SIG-M5 treated with dmso at 0.1 percent for 504 hours (cell line): ENCODE data around the gene CHST9.
"Not testable (repeated sequence)": the region's sequence is repeated elsewhere in the genome, so short reads cannot be mapped to it uniquely, and the experiment has no call there.

Source experiments
- DNase-seq: peaks from one replicate; lab custom pipeline; 2025; ENCODE audit not compliant: unreplicated experiment; lab: John Stamatoyannopoulos, UW

The CHST9 gene

GRCh38 chr18:27185025-27185763 is at the start of gene CHST9:
Gene CHST9, minus strand, starts transcription at chr18:27185308. Its CDS starts 42,499 bp downstream, at chr18:27142809.
- DNase-seq, result no peak

- DNase-seq, result not testable (repeated sequence)
These were observed 47.2 kb upstream of the CHST9 start for GRCh38 chr18:27232355-27232754.

DNA sequence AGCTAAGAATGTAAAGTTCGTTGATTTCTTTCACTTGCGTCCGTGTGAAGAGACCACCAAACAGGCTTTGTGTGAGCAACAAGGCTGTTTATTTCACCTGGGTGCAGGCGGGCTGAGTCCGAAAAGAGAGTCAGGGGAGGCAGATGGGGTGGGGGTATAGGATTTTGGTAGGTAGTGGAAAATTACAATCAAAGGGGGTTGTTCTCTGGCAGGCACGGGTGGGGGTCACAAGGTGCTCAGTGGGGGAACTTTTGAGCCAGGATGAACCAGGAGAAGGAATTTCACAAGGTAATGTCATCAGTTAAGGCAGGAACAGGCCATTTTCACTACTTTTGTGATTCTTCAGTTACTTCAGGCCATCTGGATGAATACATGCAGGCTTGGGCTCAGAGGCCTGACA is 46.6 kb upstream of the CHST9 start:
- DNase-seq, result not testable (repeated sequence)

DNA sequence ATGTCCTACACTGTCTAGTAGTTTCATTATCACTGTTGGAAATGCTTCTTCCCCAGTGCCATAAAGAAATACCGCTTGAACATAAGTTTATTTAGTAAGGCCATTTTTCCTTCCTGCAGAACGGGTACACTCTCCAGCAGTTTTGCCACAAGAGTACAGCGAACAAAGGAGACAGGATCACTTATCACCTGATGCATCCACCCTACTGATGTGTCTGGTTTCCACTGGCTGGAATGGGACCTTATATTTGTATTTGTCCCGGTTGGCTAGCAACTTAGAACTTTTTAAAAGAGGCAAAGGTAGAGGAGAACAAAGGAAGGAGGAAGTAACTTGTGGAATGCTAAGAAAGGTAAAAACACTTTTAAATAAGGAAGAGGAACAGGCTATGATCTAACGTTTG is 46.1 kb upstream of the CHST9 start:
- DNase-seq, result not testable (repeated sequence)

GRCh38 chr18:27227721-27228120 is 42.6 kb upstream of the CHST9 start:
- no peak for DNase-seq

DNA sequence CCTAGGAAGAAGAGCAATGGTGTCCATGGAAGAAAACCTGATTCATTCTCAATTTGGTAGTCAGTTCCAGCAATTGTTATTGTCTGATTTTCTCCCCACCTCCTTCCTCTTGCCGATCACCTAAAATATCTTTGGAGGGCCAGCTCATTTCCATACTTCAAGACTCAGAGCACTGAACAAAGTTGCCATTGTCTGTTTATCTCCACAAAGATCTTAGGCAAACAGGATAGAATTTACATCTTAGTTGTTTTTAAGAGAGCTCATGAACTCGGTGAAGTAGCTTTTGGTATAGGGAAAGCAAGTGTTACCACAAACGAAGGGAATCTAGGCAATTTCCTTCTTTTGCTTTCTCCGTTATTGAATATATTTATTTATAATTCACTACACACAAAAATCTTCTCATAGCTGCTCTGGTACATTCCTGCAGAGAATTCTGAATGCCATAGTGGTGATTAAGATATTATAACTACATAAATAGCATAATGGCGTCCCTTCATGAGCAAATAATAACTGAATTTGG is 41.5 kb upstream of the CHST9 start:
- no peak for DNase-seq

- DNase-seq, result no peak
These were observed 40.9 kb upstream of the CHST9 start for GRCh38 chr18:27225947-27226481.

DNA sequence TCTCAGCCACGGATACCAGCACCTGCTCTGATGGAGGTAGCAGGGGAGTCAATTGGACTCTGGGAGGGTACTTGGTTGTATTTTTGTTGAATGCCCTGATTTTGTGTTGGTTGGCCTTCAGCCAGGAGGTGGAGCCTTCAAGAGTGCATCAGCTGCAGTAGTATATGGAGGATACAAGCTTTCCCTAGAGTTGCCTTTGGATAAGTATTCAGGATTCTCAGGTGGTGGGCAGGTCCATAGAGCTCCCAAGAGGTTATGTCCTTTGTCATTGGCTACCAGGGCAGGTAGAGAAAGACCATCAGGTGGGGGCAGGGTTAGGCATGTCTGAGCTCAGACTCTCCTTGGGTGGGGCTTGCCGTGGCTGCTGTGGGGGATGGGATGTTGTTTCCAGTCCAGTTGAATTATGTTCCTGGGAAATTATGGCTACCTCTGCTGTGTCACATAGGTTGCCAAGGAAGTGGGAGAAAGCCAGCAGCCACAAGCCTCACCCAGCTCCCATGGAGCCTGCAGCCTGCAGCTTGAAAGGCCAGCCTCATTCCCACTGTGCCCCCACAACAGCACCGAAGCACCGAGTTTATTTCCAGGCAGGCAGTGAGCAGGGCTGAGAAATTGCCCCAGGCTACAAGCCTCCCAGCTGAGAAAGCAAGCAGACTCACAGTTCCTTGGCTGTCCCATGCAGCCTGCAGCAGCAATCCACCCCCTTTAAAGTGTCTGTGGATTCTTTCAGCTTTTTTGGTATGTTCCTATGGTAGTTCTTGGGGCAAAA is 38.6 kb upstream of the CHST9 start:
- no peak for DNase-seq

DNA sequence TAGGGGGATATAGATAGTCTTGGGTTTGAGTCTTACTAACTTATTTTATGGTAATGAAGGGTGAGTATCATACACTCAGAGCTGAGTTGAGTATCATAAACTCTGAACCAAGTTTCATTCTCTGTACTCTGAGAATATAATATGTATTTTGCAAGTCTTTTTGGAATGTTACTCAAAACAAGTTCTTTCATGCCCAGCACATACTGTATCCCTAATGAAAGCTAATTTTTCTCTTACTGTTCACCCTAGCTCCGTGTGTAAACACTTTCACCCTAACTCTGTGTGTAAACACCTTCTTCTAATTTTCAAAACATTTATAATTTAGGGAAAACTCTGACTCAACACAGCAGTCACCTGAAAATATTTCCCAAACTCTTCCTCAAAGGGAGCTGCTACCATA is 29.7 kb upstream of the CHST9 start:
- no peak for DNase-seq

- no peak for DNase-seq
These were observed 28.1 kb upstream of the CHST9 start for GRCh38 chr18:27213123-27213717.

- no peak for DNase-seq
These were observed 26.5 kb upstream of the CHST9 start for GRCh38 chr18:27211569-27211968.

GRCh38 chr18:27206411-27206810 is 21.3 kb upstream of the CHST9 start:
- DNase-seq, result peak; percentile 28

- no peak for DNase-seq
These were observed 17.6 kb upstream of the CHST9 start for GRCh38 chr18:27202741-27203140.

- no peak for DNase-seq
These were observed 12.9 kb upstream of the CHST9 start for GRCh38 chr18:27198036-27198435.

DNA sequence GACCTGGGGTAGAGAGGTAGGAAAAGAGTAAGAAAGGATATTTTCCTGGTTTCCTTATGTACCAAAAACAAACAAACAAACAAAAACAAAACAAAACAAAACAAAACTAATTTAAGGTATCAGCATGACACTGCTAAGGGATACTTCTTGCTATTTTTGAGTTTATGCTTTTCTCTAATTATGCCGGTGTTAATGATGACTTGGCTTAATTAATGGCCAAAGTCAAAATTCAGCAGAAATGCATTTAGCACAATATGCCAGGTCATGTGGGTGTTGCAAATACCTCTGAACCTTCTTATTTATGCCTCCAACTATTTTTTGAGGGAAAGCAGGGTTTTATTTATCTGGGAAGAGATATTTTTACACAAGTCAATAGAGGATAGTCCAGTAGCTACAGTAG is 3.2 kb upstream of the CHST9 start:
- no peak for DNase-seq

- DNase-seq, result no peak
These were observed 789 bp upstream of the CHST9 start for GRCh38 chr18:27185897-27186296.

DNA sequence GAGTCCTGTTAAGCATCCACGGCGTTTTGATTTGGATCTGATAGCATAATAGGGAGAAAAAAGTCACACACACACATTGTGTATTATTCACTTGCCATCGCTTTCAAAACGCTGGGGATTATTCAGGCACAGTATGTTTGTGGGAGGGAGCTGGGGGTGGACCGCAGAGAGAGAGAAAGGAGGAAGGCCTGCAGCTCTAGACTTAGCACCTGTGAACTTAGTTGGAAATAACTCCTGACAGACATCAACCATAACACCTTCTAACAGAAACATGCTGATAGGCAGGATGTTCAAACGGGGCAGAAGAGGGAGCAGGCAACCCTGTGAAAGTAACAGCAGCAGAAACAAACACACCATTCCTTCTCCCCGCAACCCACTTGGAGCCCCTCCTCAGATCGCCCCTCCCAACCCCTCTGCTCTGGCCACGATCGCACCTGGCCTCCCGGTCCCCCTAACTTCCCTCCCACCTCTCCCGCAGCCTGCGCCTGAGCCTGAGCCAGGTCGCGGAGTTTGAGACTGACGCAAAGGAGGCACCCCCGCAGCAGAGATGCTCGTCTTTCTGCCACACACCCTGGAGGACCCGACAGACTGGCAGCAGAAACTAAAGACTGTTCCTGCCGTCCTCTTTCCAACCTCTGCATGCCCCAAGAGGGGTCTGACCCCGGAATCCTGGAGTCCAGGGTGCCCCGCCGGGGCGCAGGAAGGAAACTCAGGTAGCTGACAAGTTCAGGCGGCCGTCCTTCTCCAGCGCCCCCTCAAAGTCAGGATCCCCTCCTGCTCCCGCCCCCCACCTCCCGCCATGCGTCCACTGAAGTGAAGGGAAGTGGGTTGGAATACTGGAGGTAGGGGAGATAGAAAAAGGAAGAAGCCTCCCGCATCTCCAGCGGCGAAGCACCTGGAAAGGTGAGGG is 738 bp downstream of the CHST9 start:
- DNase-seq, result no peak

- DNase-seq, result no peak
These were observed 3.4 kb downstream of the CHST9 start for GRCh38 chr18:27181726-27182125.

DNA sequence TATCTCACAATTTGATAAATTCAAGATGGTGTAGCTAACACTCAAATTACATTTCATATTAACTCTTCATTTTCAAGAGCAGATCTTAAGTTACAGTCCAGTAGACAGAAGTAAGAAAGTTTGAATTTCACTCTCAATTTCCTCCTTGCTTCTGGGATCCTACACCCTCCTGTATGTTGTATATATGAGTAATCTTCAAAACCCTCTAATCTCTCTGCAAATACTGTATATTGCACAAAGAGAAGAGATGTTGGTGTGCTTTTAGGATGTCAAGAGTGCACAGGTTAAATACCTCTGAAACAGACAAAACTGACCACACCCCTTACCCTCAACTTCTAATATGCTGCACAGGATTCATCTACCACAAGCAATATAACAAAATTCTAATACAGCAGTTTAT is 6.7 kb downstream of the CHST9 start:
- DNase-seq, result no peak

- no peak for DNase-seq
These were observed 9.2 kb downstream of the CHST9 start for GRCh38 chr18:27175914-27176313.

- DNase-seq, result no peak
These were observed 9.9 kb downstream of the CHST9 start for GRCh38 chr18:27175245-27175644.
